Measurements from ENCODE around the gene AKAP8. TPM values are rescaled to one million over a fixed set of nuclear protein-coding genes. Genes with fewer than 3 reads are reported as not detected.
A peak's percentile ranks its signal among the peaks of the same experiment; 100 is the strongest.

Gene AKAP8
- total and polyA plus RNA-seq, 9 of the 15 experiments (the other 6 are each of a cell fraction or from before 2014, with no cell fraction given) = 3.4 to 56.5 (median 15.0) TPM

DNA sequence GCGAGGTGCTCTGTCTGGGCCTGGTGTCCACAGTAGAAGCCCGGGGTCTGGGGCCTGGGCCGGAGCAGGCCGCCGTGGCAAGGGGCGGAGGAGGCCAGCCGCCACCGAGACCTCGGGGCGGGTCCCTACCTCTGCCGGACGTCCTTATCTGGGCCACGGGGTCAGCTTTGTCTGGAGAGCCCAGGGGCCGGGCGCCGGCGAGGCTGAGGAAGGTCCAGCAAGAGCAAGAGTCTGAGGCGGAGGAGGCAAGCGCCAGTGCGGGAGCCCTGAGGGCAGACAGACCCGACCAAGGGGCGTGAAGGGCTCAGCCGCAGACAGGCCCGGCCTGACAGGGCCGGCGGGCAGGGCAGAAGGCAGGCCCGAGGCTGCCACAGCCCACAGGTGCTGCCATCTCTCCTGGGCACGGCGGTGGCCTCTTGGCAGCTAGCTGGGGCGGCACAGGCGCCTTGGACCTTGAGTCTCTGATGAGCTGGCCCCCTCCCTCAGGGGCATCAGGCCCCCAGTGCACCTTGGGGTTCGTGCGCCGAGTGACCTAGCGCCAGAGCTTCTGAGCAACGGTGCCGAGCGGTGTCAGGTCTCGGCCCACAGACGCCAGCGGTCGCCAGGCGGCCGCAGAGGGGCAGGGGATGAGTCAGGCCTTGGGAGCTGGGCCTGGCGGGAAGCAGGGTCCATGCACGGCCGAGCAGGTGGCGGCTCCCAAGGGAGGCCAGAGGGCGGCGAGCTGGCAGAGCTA is 19.1 kb upstream of the AKAP8 start:
- no peaks in the 10 kb centered on the region for H3K27me3 ChIP-seq (ENCODE audit: control insufficient read depth in 2 of 2, insufficient read depth in 2 of 2, low read length in 2 of 2)
- H3K9me3 ChIP-seq (replicated peaks; ENCODE audit: control insufficient read depth, insufficient read depth, low read depth, low read length) = no peaks in the 10 kb centered on the region
- peaks cover 0 to 16% of the 10 kb centered on the region in 2 experiments; a peak in 1 of 5 replicates for H3K4me1 ChIP-seq (replicated peaks in 1 of 2; ENCODE audit: control insufficient read depth in 2 of 2, insufficient read depth in 2 of 2, low read length in 2 of 2)
- no peaks in the 10 kb centered on the region for H3K9me1 ChIP-seq (ENCODE audit: control insufficient read depth, insufficient read depth, low read length)
- 93% methylated on average over 20 of the region's 50 CpGs for WGBS (ENCODE audit: insufficient coverage, low coverage, missing lambda C conversion rate)
- ChIA-PET POLR2A (interaction anchor here (0.7 to 1.4 kb wide), 5 partner anchors 8 to 44 kb away, joined by 3 to 5 read pairs (median 3); partner anchors contain the start of gene AKAP8L), CTCF (ENCODE audit: low intra/inter-chr PET ratio) (no interaction called here)
- intact Hi-C loops (cut with micrococcal nuclease) (no loop called here), in situ Hi-C loops (cut with MboI) (no loop called here)
- no peak overlapping the region for H3K4me3 ChIP-seq
- no peak for FAIRE-seq
- DNase-seq (ENCODE audit: extremely low read depth in 1 of 4, low spot score in 3 of 4) = peak in 1 of 4 experiments; percentile 35
- H3K79me2 ChIP-seq (ENCODE audit: control insufficient read depth, insufficient read depth, low read length) = peaks cover 26% of the 10 kb centered on the region
- ATAC-seq = no peak
- H4K20me1 ChIP-seq (replicated peaks; ENCODE audit: control insufficient read depth, insufficient read depth, low read length) = peaks cover 6% of the 10 kb centered on the region
- H3K9ac ChIP-seq (ENCODE audit: insufficient read depth in 1 of 2, low read depth in 2 of 2, low read length in 2 of 2) = no peak overlapping the region; a peak in 1 of 4 replicates
- H3K4me2 ChIP-seq (ENCODE audit: insufficient read depth, low read length) = no peak overlapping the region
- H2AFZ ChIP-seq (ENCODE audit: low read depth, low read length) = no peak overlapping the region
- peaks cover 90% of the 10 kb centered on the region for H3K36me3 ChIP-seq (ENCODE audit: control insufficient read depth, insufficient read depth, low read length)
- no peak overlapping the region for H3K27ac ChIP-seq (ENCODE audit: extremely low read depth, low read depth, low read length)
- no TSS peak for BruUV-seq (replicated peaks)
- TF ChIP-seq SREBF2 (CRISPR knock-in tag; IDR thresholded peaks at IDR 0.05) = no peak
- no peak for TF ChIP-seq RFX7 (CRISPR knock-in tag; IDR thresholded peaks at IDR 0.05)
- TF ChIP-seq SPI1 (IDR thresholded peaks at IDR 0.05; ENCODE audit: borderline replicate concordance, low read depth, low read length) = no peak
- no peak for TF ChIP-seq ELF4 (CRISPR knock-in tag; IDR thresholded peaks at IDR 0.05)
- TF ChIP-seq POLR2G (IDR thresholded peaks at IDR 0.05; ENCODE audit: low read depth, low read length) = peak; percentile 41; the same call in 1 of the 2 replicates
- TF ChIP-seq ZFX (CRISPR knock-in tag; IDR thresholded peaks at IDR 0.05) = no peak
- TF ChIP-seq NFIC (IDR thresholded peaks at IDR 0.05) = no peak
- no peak for TF ChIP-seq SMAD2 (IDR thresholded peaks at IDR 0.05; ENCODE audit: low read depth, low read length)
- no peak for TF ChIP-seq ZSCAN32 (CRISPR knock-in tag; IDR thresholded peaks at IDR 0.05)
- TF ChIP-seq ZBTB33 (CRISPR knock-in tag; IDR thresholded peaks at IDR 0.05) = 0 out of 2 replicates have a peak, but pooled peaks have one; percentile 27
- TF ChIP-seq, protein P1, sequence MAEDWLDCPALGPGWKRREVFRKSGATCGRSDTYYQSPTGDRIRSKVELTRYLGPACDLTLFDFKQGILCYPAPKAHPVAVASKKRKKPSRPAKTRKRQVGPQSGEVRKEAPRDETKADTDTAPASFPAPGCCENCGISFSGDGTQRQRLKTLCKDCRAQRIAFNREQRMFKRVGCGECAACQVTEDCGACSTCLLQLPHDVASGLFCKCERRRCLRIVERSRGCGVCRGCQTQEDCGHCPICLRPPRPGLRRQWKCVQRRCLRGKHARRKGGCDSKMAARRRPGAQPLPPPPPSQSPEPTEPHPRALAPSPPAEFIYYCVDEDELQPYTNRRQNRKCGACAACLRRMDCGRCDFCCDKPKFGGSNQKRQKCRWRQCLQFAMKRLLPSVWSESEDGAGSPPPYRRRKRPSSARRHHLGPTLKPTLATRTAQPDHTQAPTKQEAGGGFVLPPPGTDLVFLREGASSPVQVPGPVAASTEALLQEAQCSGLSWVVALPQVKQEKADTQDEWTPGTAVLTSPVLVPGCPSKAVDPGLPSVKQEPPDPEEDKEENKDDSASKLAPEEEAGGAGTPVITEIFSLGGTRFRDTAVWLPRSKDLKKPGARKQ (CRISPR knock-in tag; IDR thresholded peaks at IDR 0.05) = no peak
- no peak for TF ChIP-seq SNRNP70 (optimal IDR thresholded peaks at IDR 0.05; ENCODE audit: low read depth, low read length)
- TF ChIP-seq ZNF280B (CRISPR knock-in tag; IDR thresholded peaks at IDR 0.05) = no peak
- no peak for TF ChIP-seq KLF10 (CRISPR knock-in tag; IDR thresholded peaks at IDR 0.05)
- no peak for TF ChIP-seq ZNF644 (tag; IDR thresholded peaks at IDR 0.05; ENCODE audit: low read depth)
- no peak for TF ChIP-seq CHCHD3 (CRISPR knock-in tag; IDR thresholded peaks at IDR 0.05)
